AG04450 (cell line): ENCODE measurements around the gene IPO13. TPM values are rescaled to one million over a fixed set of nuclear protein-coding genes. Genes with fewer than 3 reads are reported as not detected.

Source experiments
- CTCF ChIA-PET: fragments of 300-600, 350-600 bp; formaldehyde crosslinking; extraction: SDS; loops from one replicate; lab custom pipeline; 2022; ENCODE audit warnings: antibody characterized with exemption, inconsistent platforms; lab: Charles Lee
- POLR2A ChIA-PET: fragments of 350-600 bp; formaldehyde crosslinking; extraction: SDS; loops from one replicate; lab custom pipeline; 2021; ENCODE audit warnings: antibody characterized with exemption, inconsistent platforms; lab: Yijun Ruan, JAX
- DNase-seq: peaks from one replicate; pipeline ENCODE4 v3.0.0-alpha.2; 2011; ENCODE audit warnings: low read depth, low spot score
- H3K27ac ChIP-seq: one replicate; pipeline ENCODE4 v1.5.1; 2012; ENCODE audit warnings: low read depth, low read length, control low read depth
- H3K27me3 ChIP-seq: one replicate; pipeline ENCODE4 v1.6.0; 2012; ENCODE audit warnings: low read length; ENCODE audit not compliant: control insufficient read depth, insufficient read depth
- H3K4me3 ChIP-seq: 2 replicates; pipeline ENCODE4 v1.5.1; 2011; ENCODE audit warnings: mild to moderate bottlenecking, low read depth, low read length, control low read depth
- H3K9me3 ChIP-seq: 2 replicates; pipeline ENCODE4 v1.5.1; 2012; ENCODE audit warnings: low read length; ENCODE audit not compliant: control insufficient read depth, insufficient read depth
- CTCF ChIP-seq: IDR thresholded peaks from 2 replicates; pipeline ENCODE4 v1.5.1; 2011; ENCODE audit warnings: low read depth, low read length, control low read depth, inconsistent platforms
- polyA plus RNA-seq: library from polyadenylated mRNA; depleted of rRNA; stranded (reverse); fragments of >200 nt; gene quantifications from 2 replicates; pipeline ENCODE4 v1.2.3, GENCODE V29; 2011

Gene IPO13
- polyA plus RNA-seq, 1 experiment, result 11.2 TPM

DNA sequence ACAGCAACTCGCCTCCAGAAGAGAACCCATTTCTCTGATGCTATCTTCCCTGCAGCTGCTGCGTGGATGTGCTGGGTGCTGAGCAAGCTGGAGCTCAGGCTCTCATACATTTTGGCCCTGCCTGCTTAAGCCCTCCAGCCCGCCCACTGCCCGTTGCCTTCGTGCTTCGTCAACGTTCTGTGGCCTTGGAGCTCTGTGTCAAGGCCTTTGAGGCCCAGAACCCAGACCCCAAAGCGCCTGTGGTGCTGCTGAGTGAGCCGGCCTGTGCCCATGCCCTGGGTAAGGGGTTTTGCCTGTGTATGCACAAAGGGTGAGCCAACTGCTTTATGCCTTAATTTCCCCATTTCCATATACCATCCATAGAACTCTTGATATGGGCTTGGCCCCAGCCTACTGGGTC is 24.2 kb downstream of the IPO13 start:
- TF ChIP-seq CTCF, result no peak
- no peak overlapping the region for H3K27ac ChIP-seq
- CTCF ChIA-PET, result interaction anchor here (1.2 to 2.2 kb wide), 3 partner anchors 25 to 207 kb away, joined by 3 to 12 read pairs (median 6); no protein-coding TSS in a partner anchor
- H3K27me3 ChIP-seq, result no peaks in the 10 kb centered on the region
- H3K9me3 ChIP-seq, result no peaks in the 10 kb centered on the region; the same call in none of the 2 replicates
- no peak for DNase-seq
- POLR2A ChIA-PET, result no interaction called here
- peak overlapping the region; percentile 94 for H3K4me3 ChIP-seq

- H3K9me3 ChIP-seq, result no peaks in the 10 kb centered on the region; the same call in none of the 2 replicates
- no peak overlapping the region for H3K4me3 ChIP-seq
- H3K27me3 ChIP-seq, result no peaks in the 10 kb centered on the region
- no peak overlapping the region for H3K27ac ChIP-seq
- TF ChIP-seq CTCF, result no peak
- POLR2A ChIA-PET, result no interaction called here
- CTCF ChIA-PET, result interaction anchor here (2.0 to 2.2 kb wide), 2 partner anchors 37 to 208 kb away, joined by 6 to 12 read pairs; no protein-coding TSS in a partner anchor
- DNase-seq, result no peak
Observed at GRCh38 chr1:43971336-43971980, 24.7 kb downstream of the IPO13 start.

GRCh38 chr1:43973981-43974442 is 27.3 kb downstream of the IPO13 start:
- peak overlapping the region; percentile 86 for H3K4me3 ChIP-seq
- CTCF ChIA-PET, result interaction anchor here (0.8 to 1.0 kb wide), 2 partner anchors 28 to 32 kb away, joined by 3 to 5 read pairs; no protein-coding TSS in a partner anchor
- H3K27me3 ChIP-seq, result no peaks in the 10 kb centered on the region
- no peak for TF ChIP-seq CTCF
- POLR2A ChIA-PET, result interaction anchor here (1.4 kb wide), 1 partner anchor 18 kb away, joined by 3 read pairs; the partner anchor contains the start of gene CCDC24
- H3K9me3 ChIP-seq, result no peaks in the 10 kb centered on the region; the same call in none of the 2 replicates
- H3K27ac ChIP-seq, result peak overlapping the region; percentile 52
- no peak for DNase-seq

DNA sequence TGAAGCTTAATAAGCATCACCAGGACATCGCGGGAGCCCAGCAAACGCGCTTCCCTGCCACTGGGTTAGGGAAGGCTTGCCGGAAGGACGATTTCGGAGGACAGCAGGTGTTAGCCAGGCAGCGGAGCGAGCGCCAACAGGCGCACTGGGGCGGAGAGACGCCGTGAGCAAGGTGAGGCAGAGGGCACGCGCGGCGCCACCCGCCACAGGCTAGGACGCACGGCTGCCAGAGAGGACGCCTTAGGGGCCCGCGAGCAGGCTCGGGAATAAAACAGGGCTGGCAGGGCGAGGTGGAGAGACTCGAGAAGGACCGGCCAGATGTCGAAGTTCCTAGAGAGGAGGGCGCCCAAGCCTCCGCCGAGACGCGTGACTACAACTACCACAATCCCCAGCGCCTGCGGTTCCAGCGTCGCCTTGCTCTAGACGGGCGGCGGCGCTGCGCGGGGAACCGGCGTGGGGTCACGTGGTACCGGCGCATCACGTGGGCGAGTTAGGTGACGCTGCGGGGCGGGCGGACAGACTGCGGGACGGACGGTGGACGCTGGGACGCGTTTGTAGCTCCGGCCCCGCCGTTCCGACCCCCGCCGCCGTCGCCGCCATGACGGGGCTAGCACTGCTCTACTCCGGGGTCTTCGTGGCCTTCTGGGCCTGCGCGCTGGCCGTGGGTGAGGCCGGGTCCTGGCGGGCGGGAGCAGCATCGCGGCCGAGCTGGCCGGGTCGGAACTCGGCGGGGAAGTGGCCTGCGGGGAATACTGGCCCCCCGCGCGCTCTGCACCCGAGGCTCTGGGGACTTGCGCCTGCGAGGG is 27.9 kb downstream of the IPO13 start, which contains the start of gene ATP6V0B:
ATP6V0B (plus strand) TSS at position 518 of the 806 bp plus-strand sequence; CDS start at position 599, 81 bp downstream.
- POLR2A ChIA-PET, result interaction anchor here (0.7 to 2.1 kb wide), 8 partner anchors 12 to 1547 kb away, joined by 3 to 5 read pairs (median 3); partner anchors contain the start of genes CCDC24, IPO13, KDM4A and PRDX1
- Histone ChIP-seq H3K9me3 (no peaks in the 10 kb centered on the region; the same call in none of the 2 replicates), H3K27ac (peak within 1 kb of the TSS; percentile 52), H3K4me3 (peak within 1 kb of the TSS; percentile 86), H3K27me3 (no peaks in the 10 kb centered on the region)
- DNase-seq, result peak; percentile 78
- CTCF ChIA-PET, result interaction anchor here (0.6 to 1.7 kb wide), 5 partner anchors 29 to 1696 kb away, joined by 3 to 6 read pairs (median 5); no protein-coding TSS in a partner anchor
- no peak for TF ChIP-seq CTCF
